ENCODE measurements around the gene COL1A2. TPM values are rescaled to one million over a fixed set of nuclear protein-coding genes. Genes with fewer than 3 reads are reported as not detected.

COL1A2 gene
- polyA plus RNA-seq, 1 experiment, result 4,815 TPM

DNA sequence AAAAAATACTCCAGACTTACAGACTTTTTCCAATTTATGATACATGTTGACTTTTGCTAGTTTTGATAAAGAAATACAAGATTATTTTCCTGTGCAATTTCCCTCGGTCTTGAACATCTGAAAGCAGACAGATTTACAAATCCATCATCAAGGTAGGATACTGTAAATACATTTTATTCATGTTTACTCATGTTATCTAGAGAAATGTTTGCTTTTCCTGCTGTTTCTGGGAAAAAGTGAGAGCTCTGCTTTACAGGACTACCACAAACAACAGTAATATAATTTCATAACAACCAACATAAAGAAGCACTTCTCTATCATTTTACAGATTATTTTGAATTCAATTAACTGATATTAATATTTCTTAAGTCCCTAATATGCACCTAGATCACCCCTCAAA lies 83.2 kb downstream of the COL1A2 start:
- Histone ChIP-seq H3K27me3 (ENCODE audit: control insufficient read depth, insufficient read depth, low read length) (peaks cover 6% of the 10 kb centered on the region), H3K4me3 (ENCODE audit: low read depth, low read length) (no peak overlapping the region), H3K27ac (ENCODE audit: low read depth, low read length) (no peak overlapping the region), H3K9me3 (ENCODE audit: control insufficient read depth, insufficient read depth, low read length) (no peaks in the 10 kb centered on the region)
- no peak for DNase-seq (ENCODE audit: low read depth, low spot score)
- POLR2A ChIA-PET, result no interaction called here
- CTCF ChIA-PET, result interaction anchor here (0.8 kb wide), 1 partner anchor 16 kb away, joined by 3 read pairs; no protein-coding TSS in a partner anchor
- TF ChIP-seq, protein P1, sequence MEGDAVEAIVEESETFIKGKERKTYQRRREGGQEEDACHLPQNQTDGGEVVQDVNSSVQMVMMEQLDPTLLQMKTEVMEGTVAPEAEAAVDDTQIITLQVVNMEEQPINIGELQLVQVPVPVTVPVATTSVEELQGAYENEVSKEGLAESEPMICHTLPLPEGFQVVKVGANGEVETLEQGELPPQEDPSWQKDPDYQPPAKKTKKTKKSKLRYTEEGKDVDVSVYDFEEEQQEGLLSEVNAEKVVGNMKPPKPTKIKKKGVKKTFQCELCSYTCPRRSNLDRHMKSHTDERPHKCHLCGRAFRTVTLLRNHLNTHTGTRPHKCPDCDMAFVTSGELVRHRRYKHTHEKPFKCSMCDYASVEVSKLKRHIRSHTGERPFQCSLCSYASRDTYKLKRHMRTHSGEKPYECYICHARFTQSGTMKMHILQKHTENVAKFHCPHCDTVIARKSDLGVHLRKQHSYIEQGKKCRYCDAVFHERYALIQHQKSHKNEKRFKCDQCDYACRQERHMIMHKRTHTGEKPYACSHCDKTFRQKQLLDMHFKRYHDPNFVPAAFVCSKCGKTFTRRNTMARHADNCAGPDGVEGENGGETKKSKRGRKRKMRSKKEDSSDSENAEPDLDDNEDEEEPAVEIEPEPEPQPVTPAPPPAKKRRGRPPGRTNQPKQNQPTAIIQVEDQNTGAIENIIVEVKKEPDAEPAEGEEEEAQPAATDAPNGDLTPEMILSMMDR (IDR thresholded peaks at IDR 0.05; ENCODE audit: low read depth, low read length), result no peak

DNA sequence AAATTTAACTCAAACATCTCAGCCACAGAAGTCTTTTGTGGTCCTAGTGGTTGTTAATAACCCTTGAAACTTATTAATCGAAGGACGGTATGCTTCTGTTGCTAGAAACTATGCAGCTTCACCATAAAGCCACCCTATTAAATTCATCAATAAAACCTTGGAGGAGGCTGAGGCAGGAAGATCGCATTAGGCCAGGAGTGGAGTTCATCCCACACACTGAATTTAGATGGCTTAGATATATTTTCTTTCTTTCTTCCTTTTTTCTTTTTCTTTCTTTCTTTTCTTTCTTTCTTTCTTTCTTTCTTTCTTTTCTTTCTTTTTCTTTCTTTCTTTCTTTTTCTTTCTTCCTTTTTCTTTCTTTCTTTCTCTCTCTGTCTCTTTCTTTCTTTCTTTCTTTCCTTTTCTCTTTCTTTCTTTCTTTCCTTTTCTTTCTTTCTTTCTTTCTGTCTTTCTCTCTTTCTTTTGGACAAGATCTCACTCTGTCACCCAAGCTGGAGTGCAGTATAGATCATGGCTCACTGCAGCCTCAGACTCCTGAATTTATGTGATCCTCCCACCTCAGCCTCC lies 84.0 kb downstream of the COL1A2 start:
- ChIA-PET CTCF (no interaction called here), POLR2A (no interaction called here)
- Histone ChIP-seq H3K9me3 (ENCODE audit: control insufficient read depth, insufficient read depth, low read length) (no peaks in the 10 kb centered on the region), H3K27me3 (ENCODE audit: control insufficient read depth, insufficient read depth, low read length) (peaks cover 6% of the 10 kb centered on the region), H3K4me3 (ENCODE audit: low read depth, low read length) (no peak overlapping the region), H3K27ac (ENCODE audit: low read depth, low read length) (no peak overlapping the region)
- DNase-seq (ENCODE audit: low read depth, low spot score), result no peak
- TF ChIP-seq, protein P1 (IDR thresholded peaks at IDR 0.05; ENCODE audit: low read depth, low read length), result no peak

Other genes starting within 250 kb of the COL1A2 start
- gene CASD1, start 114.9 kb downstream of the COL1A2 start, polyA plus RNA-seq (2011; rRNA removed), result 7.9 and 14.0 TPM in 2 replicates

Data from AG04450 (cell line).